Mucosa of stomach (tissue), 1 donor: Measurements from ENCODE around the gene RAB15.

ENCODE experiments used
- H3K27me3 ChIP-seq: one replicate; pipeline ENCODE4 v1.7.0; 2013; ENCODE audit warnings: mild to moderate bottlenecking, low read length; ENCODE audit not compliant: control insufficient read depth, insufficient read depth
- H3K36me3 ChIP-seq: one replicate; pipeline ENCODE4 v1.7.0; 2013; ENCODE audit warnings: low read length; ENCODE audit not compliant: control insufficient read depth, insufficient read depth
- H3K4me1 ChIP-seq: one replicate; pipeline ENCODE4 v1.7.0; 2013; ENCODE audit warnings: mild to moderate bottlenecking, low read length; ENCODE audit not compliant: control insufficient read depth, insufficient read depth
- H3K4me3 ChIP-seq: one replicate; pipeline ENCODE4 v1.7.0; 2013; ENCODE audit warnings: low read length
- H3K9ac ChIP-seq: one replicate; pipeline ENCODE4 v1.7.0; 2013; ENCODE audit warnings: mild to moderate bottlenecking, low read length, moderate library complexity
- H3K9me3 ChIP-seq: one replicate; pipeline ENCODE4 v1.7.0; 2013; ENCODE audit warnings: mild to moderate bottlenecking, low read length, moderate library complexity; ENCODE audit not compliant: control insufficient read depth
- donor health status: Pancreatic carcinoma.

Gene RAB15

DNA sequence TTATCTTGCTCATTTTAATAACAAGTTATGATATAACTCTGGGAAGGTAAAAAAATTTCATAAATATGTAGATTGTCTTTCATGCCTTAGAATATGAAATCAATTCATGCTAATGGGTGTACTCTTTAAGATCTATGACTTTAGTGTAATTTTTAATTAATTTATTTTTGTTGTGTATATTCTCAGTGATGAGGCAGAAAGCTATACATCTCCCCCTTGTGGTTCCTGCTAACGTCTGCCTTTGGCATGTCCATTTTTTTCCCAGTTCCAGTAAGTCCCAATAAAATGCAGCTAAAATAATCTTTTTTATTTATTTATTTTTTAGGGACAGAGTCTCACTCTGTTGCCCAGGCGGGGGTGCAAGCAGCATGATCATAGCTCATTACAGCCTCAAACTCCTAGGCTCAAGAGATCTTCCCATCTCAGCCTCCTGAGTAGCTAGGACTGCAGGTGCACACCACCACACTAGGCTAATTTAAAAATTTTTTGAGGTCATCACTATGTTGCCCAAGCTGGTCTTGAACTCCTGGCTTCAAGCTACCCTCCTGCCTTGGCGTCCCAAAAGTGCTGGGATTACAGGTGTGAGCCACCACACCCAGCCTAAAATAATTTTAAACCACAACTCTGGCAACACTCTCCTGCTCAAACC, 61.2 kb downstream of the RAB15 start:
- Histone ChIP-seq H3K9ac (no peak overlapping the region), H3K4me3 (no peak overlapping the region), H3K4me1 (peaks cover 15% of the 10 kb centered on the region), H3K9me3 (no peaks in the 10 kb centered on the region), H3K36me3 (no peaks in the 10 kb centered on the region), H3K27me3 (no peaks in the 10 kb centered on the region)

- Histone ChIP-seq H3K36me3 (no peaks in the 10 kb centered on the region), H3K4me3 (no peak overlapping the region), H3K4me1 (no peaks in the 10 kb centered on the region), H3K9ac (no peak overlapping the region), H3K9me3 (no peaks in the 10 kb centered on the region), H3K27me3 (no peaks in the 10 kb centered on the region)
Measured at GRCh38 chr14:64906022-64906421, 66.1 kb downstream of the RAB15 start.

DNA sequence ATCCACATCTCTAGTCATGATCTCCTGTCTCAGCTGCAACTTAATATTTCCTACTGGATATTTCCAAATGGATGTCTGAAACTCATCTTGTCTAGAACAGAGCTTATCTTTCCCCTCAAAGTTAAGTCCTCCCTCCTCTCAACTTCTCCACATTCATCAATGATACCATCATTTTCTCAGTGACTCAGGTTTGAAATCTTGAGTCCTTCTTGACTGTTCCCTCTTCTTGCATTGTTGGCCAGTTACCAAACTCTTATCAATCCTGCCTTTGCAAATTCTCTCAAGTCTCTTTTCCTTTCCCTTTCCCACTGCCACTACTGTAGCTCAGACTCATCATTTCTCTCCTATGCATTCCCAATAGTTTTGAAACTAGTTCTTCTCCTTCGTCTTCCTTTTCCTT, 72.2 kb downstream of the RAB15 start:
- H3K9ac ChIP-seq: no peak overlapping the region
- H3K36me3 ChIP-seq: no peaks in the 10 kb centered on the region

More for the DNA sequence above, 72.2 kb downstream of the RAB15 start:
- Histone ChIP-seq H3K4me3 (no peak overlapping the region), H3K27me3 (no peaks in the 10 kb centered on the region), H3K9me3 (no peaks in the 10 kb centered on the region), H3K4me1 (no peaks in the 10 kb centered on the region)
